Measurements from ENCODE around the gene PIEZO1.

GRCh38 chr16:88766975-88767374 lies 18.0 kb downstream of the PIEZO1 start:
- TF ChIP-seq CTCF (IDR thresholded peaks at IDR 0.05) (no peak), EZH2phosphoT487 (IDR thresholded peaks at IDR 0.05) (no peak)
